ENCODE data around the gene PTPRF.

The PTPRF gene

DNA sequence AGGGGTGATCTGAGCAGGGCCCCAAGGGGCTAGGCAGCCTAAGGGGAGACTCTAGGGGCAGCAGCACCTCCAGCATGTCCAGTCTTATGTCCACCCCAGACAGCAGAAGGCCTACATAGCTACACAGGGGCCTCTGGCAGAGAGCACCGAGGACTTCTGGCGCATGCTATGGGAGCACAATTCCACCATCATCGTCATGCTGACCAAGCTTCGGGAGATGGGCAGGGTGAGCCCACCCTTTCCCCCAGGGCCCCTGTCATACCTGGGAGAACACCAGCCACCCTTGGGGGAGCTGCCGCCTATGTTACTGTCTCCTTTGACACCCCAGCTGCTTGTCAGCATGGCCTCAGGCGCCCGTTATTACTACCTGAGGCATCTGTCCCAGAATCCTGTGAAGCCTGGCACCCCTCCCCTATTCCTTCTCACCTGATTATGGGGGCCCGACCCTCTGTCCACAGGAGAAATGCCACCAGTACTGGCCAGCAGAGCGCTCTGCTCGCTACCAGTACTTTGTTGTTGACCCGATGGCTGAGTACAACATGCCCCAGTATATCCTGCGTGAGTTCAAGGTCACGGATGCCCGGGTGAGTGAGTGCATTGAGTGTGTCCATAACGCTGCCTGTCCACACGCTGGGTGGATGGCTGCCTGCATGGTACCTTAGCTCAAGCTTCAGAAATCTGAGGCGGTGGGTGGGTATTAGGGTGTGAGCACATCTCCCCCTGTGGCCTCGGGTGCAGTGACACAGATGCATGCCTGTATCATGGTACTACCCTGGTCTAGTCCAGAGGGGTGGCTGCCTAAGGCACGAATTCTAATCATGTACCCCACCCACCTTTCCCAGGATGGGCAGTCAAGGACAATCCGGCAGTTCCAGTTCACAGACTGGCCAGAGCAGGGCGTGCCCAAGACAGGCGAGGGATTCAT lies 89.6 kb downstream of the PTPRF start:
- peaks cover 8% of the 10 kb centered on the region for H3K36me3 ChIP-seq (ENCODE audit: control insufficient read depth, insufficient read depth, low read length)
- H3K4me1 ChIP-seq (ENCODE audit: control insufficient read depth, insufficient read depth, low read length) = no peaks in the 10 kb centered on the region
- no peaks in the 10 kb centered on the region for H3K9me3 ChIP-seq (ENCODE audit: control insufficient read depth, low read length)
- no peak overlapping the region for H3K4me3 ChIP-seq (ENCODE audit: low read length)
- no peaks in the 10 kb centered on the region for H3K27me3 ChIP-seq (ENCODE audit: control insufficient read depth, insufficient read depth, low read length)
- no peak overlapping the region for H3K9ac ChIP-seq (ENCODE audit: low read length)

- Histone ChIP-seq H3K4me3 (ENCODE audit: low read length) (no peak overlapping the region), H3K9me3 (ENCODE audit: control insufficient read depth, low read length) (no peaks in the 10 kb centered on the region), H3K27me3 (ENCODE audit: control insufficient read depth, insufficient read depth, low read length) (no peaks in the 10 kb centered on the region), H3K36me3 (ENCODE audit: control insufficient read depth, insufficient read depth, low read length) (peaks cover 8% of the 10 kb centered on the region), H3K4me1 (ENCODE audit: control insufficient read depth, insufficient read depth, low read length) (no peaks in the 10 kb centered on the region), H3K9ac (ENCODE audit: low read length) (no peak overlapping the region)
Observed at GRCh38 chr1:43620956-43621355, 90.3 kb downstream of the PTPRF start.

GRCh38 chr1:43621386-43621785 lies 90.7 kb downstream of the PTPRF start:
- Histone ChIP-seq H3K9me3 (ENCODE audit: control insufficient read depth, low read length) (no peaks in the 10 kb centered on the region), H3K27me3 (ENCODE audit: control insufficient read depth, insufficient read depth, low read length) (no peaks in the 10 kb centered on the region), H3K9ac (ENCODE audit: low read length) (no peak overlapping the region), H3K4me3 (ENCODE audit: low read length) (no peak overlapping the region), H3K36me3 (ENCODE audit: control insufficient read depth, insufficient read depth, low read length) (peaks cover 8% of the 10 kb centered on the region), H3K4me1 (ENCODE audit: control insufficient read depth, insufficient read depth, low read length) (no peaks in the 10 kb centered on the region)

- Histone ChIP-seq H3K4me1 (ENCODE audit: control insufficient read depth, insufficient read depth, low read length) (no peaks in the 10 kb centered on the region), H3K4me3 (ENCODE audit: low read length) (no peak overlapping the region), H3K27me3 (ENCODE audit: control insufficient read depth, insufficient read depth, low read length) (no peaks in the 10 kb centered on the region), H3K9ac (ENCODE audit: low read length) (no peak overlapping the region), H3K36me3 (ENCODE audit: control insufficient read depth, insufficient read depth, low read length) (peaks cover 8% of the 10 kb centered on the region), H3K9me3 (ENCODE audit: control insufficient read depth, low read length) (no peaks in the 10 kb centered on the region)
Observed at GRCh38 chr1:43621861-43622260, 91.2 kb downstream of the PTPRF start.

GRCh38 chr1:43622471-43622870 lies 91.8 kb downstream of the PTPRF start:
- H3K9ac ChIP-seq (ENCODE audit: low read length) = no peak overlapping the region
- no peaks in the 10 kb centered on the region for H3K4me1 ChIP-seq (ENCODE audit: control insufficient read depth, insufficient read depth, low read length)
- no peaks in the 10 kb centered on the region for H3K9me3 ChIP-seq (ENCODE audit: control insufficient read depth, low read length)
- H3K36me3 ChIP-seq (ENCODE audit: control insufficient read depth, insufficient read depth, low read length) = peaks cover 8% of the 10 kb centered on the region
- H3K27me3 ChIP-seq (ENCODE audit: control insufficient read depth, insufficient read depth, low read length) = no peaks in the 10 kb centered on the region
- H3K4me3 ChIP-seq (ENCODE audit: low read length) = no peak overlapping the region

DNA sequence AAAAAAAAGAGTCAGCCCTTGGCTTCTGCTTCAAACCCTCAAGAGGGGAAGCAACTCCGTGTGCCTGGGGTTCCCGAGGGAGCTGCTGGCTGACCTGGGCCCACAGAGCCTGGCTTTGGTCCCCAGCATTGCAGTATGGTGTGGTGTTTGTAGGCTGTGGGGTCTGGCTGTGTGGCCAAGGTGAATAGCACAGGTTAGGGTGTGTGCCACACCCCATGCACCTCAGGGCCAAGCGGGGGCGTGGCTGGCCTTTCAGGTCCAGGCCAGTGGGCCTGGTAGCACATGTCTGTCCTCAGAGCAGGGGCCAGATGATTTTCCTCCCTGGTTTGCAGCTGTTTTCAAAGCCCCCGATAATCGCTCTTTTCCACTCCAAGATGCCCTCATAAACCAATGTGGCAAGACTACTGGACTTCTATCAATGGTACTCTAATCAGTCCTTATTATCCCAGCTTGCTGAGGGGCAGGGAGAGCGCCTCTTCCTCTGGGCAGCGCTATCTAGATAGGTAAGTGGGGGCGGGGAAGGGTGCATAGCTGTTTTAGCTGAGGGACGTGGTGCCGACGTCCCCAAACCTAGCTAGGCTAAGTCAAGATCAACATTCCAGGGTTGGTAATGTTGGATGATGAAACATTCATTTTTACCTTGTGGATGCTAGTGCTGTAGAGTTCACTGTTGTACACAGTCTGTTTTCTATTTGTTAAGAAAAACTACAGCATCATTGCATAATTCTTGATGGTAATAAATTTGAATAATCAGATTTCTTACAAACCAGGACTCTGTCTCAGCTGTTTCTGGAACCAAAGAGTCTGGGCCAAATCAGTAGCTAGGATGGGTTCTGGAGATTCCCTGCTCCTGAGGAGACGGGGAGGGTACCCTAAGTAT lies 92.5 kb downstream of the PTPRF start:
- Histone ChIP-seq H3K4me3 (ENCODE audit: low read length) (no peak overlapping the region), H3K9ac (ENCODE audit: low read length) (no peak overlapping the region), H3K9me3 (ENCODE audit: control insufficient read depth, low read length) (no peaks in the 10 kb centered on the region), H3K27me3 (ENCODE audit: control insufficient read depth, insufficient read depth, low read length) (no peaks in the 10 kb centered on the region), H3K4me1 (ENCODE audit: control insufficient read depth, insufficient read depth, low read length) (no peaks in the 10 kb centered on the region), H3K36me3 (ENCODE audit: control insufficient read depth, insufficient read depth, low read length) (peaks cover 8% of the 10 kb centered on the region)

DNA sequence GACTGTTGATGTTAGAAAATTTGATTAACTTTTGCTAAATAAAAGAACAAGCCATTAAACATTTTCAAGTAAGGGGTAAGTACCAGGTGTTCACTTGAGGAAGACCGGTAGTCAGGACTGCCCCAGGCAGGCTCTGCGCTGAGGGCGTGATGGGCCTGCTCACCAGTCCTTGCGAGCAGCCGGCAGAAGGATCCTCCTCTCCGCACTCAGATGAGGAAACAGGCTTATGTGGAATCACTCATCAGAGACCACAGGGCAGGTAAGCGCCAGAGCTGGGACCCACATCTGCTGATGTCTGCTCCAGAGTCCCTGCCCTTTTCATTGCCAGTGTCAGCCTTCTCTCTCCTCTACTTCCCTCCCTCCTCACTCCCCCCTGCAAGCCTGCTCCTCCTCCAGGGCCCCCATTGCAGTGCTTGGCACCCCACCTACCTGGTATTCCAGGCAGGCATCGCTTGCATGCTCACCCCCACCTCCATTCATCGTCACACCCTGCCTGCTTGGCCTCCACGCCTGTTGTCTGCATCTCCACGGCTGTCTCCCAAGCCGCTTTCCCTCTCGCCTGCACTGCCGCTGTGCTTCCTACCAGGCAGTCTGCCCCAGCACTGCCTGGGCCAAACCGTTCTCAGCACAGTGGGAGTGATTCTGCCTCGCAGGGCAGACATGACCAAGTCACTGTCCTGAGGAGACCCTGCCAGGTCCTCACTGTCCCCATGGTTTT lies 94.5 kb downstream of the PTPRF start:
- Histone ChIP-seq H3K4me3 (ENCODE audit: low read length) (no peak overlapping the region), H3K27me3 (ENCODE audit: control insufficient read depth, insufficient read depth, low read length) (no peaks in the 10 kb centered on the region), H3K9me3 (ENCODE audit: control insufficient read depth, low read length) (no peaks in the 10 kb centered on the region), H3K4me1 (ENCODE audit: control insufficient read depth, insufficient read depth, low read length) (no peaks in the 10 kb centered on the region), H3K36me3 (ENCODE audit: control insufficient read depth, insufficient read depth, low read length) (no peaks in the 10 kb centered on the region), H3K9ac (ENCODE audit: low read length) (no peak overlapping the region)

DNA sequence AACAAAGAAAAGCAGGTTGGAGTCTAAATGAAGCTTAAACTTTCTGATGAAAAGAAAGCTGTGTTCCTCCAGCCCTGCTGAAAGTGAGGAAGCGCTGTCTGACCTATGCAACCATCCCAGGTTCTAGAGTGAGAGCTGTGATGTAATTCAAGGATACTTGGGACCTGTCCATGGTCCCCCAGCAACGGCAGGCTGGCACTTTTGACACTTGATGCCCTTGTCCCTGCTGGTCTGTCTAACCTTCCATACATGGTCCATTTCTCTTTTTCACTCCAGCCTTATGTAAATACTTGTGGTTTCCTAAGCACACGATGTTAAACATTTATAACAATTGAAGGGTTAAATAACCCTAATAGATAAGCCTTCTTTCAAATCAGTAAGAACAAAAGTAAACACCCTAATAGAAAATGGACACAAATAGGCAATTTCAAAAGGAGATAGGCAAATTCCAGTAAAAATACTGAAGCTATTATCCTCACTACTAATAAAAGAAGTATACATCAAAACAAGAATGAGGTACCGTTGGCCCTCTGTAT lies 101.5 kb downstream of the PTPRF start:
- Histone ChIP-seq H3K4me3 (ENCODE audit: low read length) (no peak overlapping the region), H3K9me3 (ENCODE audit: control insufficient read depth, low read length) (no peaks in the 10 kb centered on the region), H3K9ac (ENCODE audit: low read length) (no peak overlapping the region), H3K36me3 (ENCODE audit: control insufficient read depth, insufficient read depth, low read length) (no peaks in the 10 kb centered on the region), H3K4me1 (ENCODE audit: control insufficient read depth, insufficient read depth, low read length) (no peaks in the 10 kb centered on the region), H3K27me3 (ENCODE audit: control insufficient read depth, insufficient read depth, low read length) (no peaks in the 10 kb centered on the region)

- no peaks in the 10 kb centered on the region for H3K36me3 ChIP-seq (ENCODE audit: control insufficient read depth, insufficient read depth, low read length)
- no peaks in the 10 kb centered on the region for H3K4me1 ChIP-seq (ENCODE audit: control insufficient read depth, insufficient read depth, low read length)
- H3K4me3 ChIP-seq (ENCODE audit: low read length) = no peak overlapping the region
- H3K27me3 ChIP-seq (ENCODE audit: control insufficient read depth, insufficient read depth, low read length) = no peaks in the 10 kb centered on the region
- no peak overlapping the region for H3K9ac ChIP-seq (ENCODE audit: low read length)
- no peaks in the 10 kb centered on the region for H3K9me3 ChIP-seq (ENCODE audit: control insufficient read depth, low read length)
Observed at GRCh38 chr1:43634721-43635120, 104.0 kb downstream of the PTPRF start.

DNA sequence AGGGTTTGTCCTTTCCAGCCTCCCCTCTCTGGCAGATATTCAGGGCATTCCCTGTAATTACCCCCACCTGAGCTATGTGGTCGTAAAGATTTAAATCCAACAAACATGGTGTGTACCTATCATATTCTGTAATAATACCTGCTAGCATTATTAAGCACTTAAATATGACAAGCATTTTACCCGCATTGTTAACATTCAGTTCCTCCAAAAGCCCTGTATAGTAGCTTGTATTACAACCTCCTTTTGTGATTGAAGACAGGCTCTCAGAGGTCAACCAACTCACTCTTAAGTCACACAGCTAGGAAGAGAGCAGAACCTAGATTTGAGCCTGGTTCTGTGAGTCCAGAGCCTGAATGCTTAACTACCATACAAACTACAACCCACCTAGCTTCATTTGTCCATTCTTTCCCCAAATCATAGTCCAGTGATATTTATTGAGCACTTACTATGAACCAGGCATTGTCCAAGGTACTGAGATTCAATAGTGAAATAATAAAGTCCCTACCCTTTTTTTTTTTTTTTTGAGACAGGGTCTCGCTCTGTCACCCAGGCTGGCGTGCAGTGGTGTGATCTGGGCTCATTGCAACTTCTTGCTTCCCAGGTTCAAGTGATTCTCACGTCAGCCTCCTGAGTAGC lies 105.4 kb downstream of the PTPRF start:
- no peaks in the 10 kb centered on the region for H3K9me3 ChIP-seq (ENCODE audit: control insufficient read depth, low read length)
- H3K36me3 ChIP-seq (ENCODE audit: control insufficient read depth, insufficient read depth, low read length) = no peaks in the 10 kb centered on the region
- H3K4me3 ChIP-seq (ENCODE audit: low read length) = no peak overlapping the region
- H3K9ac ChIP-seq (ENCODE audit: low read length) = no peak overlapping the region
- no peaks in the 10 kb centered on the region for H3K27me3 ChIP-seq (ENCODE audit: control insufficient read depth, insufficient read depth, low read length)
- H3K4me1 ChIP-seq (ENCODE audit: control insufficient read depth, insufficient read depth, low read length) = peaks cover 8% of the 10 kb centered on the region

- Histone ChIP-seq H3K4me1 (ENCODE audit: control insufficient read depth, insufficient read depth, low read length) (peaks cover 8% of the 10 kb centered on the region), H3K9ac (ENCODE audit: low read length) (no peak overlapping the region), H3K36me3 (ENCODE audit: control insufficient read depth, insufficient read depth, low read length) (no peaks in the 10 kb centered on the region), H3K4me3 (ENCODE audit: low read length) (no peak overlapping the region), H3K27me3 (ENCODE audit: control insufficient read depth, insufficient read depth, low read length) (no peaks in the 10 kb centered on the region), H3K9me3 (ENCODE audit: control insufficient read depth, low read length) (no peaks in the 10 kb centered on the region)
Observed at GRCh38 chr1:43637267-43637666, 106.6 kb downstream of the PTPRF start.
